22Rv1 (cell line): ENCODE measurements around the gene CCDC40.

Experiments used
- ZFX ChIP-seq: fragments of 450-650 bp; IDR thresholded peaks from 2 replicates; pipeline ENCODE4 v1.6.1; 2017; ENCODE audit warnings: antibody characterized with exemption, borderline replicate concordance
- TF ChIP-seq, protein P1 (sequence below): fragments of 450-650 bp; IDR thresholded peaks from 2 replicates; pipeline ENCODE4 v1.5.1; 2017; ENCODE audit warnings: mild to moderate bottlenecking

DNA sequence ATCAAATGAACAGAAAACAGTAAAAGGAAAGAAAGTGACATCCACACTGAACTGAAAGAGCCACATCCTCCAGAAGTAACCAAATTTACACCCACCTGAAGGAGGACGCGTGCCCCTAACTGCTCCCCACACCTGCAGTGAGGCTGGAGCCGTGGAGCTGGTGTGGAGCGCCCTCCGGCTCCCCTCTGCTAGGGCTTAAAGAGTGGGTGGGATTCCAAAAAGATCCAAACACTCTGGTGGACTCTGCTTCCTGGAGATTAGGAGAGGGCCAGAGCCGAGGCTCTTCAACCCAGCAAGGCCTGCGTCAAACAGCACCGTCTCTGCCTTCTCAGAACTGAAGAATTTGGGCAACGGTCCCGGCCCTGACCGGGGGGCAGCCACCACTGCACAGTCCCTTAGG, 15.2 kb downstream of the CCDC40 start:
- TF ChIP-seq, protein P1, sequence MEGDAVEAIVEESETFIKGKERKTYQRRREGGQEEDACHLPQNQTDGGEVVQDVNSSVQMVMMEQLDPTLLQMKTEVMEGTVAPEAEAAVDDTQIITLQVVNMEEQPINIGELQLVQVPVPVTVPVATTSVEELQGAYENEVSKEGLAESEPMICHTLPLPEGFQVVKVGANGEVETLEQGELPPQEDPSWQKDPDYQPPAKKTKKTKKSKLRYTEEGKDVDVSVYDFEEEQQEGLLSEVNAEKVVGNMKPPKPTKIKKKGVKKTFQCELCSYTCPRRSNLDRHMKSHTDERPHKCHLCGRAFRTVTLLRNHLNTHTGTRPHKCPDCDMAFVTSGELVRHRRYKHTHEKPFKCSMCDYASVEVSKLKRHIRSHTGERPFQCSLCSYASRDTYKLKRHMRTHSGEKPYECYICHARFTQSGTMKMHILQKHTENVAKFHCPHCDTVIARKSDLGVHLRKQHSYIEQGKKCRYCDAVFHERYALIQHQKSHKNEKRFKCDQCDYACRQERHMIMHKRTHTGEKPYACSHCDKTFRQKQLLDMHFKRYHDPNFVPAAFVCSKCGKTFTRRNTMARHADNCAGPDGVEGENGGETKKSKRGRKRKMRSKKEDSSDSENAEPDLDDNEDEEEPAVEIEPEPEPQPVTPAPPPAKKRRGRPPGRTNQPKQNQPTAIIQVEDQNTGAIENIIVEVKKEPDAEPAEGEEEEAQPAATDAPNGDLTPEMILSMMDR = no peak
- TF ChIP-seq ZFX = no peak
